Muscle of leg (tissue), 11 donors: ENCODE results near the gene GTF2F2. TPM values are rescaled to one million over a fixed set of nuclear protein-coding genes. Genes with fewer than 3 reads are reported as not detected.

Experiments
- DNase-seq: peaks from one replicate; pipeline ENCODE4 v3.0.0; 2013
- H3K27ac ChIP-seq: one replicate; pipeline ENCODE4 v1.5.1; 2013; ENCODE audit warnings: mild to moderate bottlenecking, low read length, control low read depth
- H3K27me3 ChIP-seq: one replicate; pipeline ENCODE4 v1.6.1; 2013; ENCODE audit warnings: low read length; ENCODE audit not compliant: control insufficient read depth, insufficient read depth
- H3K36me3 ChIP-seq: one replicate; pipeline ENCODE4 v1.6.1; 2013; ENCODE audit warnings: low read length; ENCODE audit not compliant: control insufficient read depth, insufficient read depth
- H3K4me1 ChIP-seq: one replicate; pipeline ENCODE4 v1.6.1; 2013; ENCODE audit warnings: low read length; ENCODE audit not compliant: control insufficient read depth, insufficient read depth
- H3K4me3 ChIP-seq: one replicate; pipeline ENCODE4 v1.5.1; 2013; ENCODE audit warnings: low read length, control low read depth
- H3K9me3 ChIP-seq: replicated peaks from 2 replicates; pipeline ENCODE4 v1.6.1; 2013; ENCODE audit warnings: low read depth, low read length; ENCODE audit not compliant: control insufficient read depth
- WGBS: methylation state at CpG from one replicate; pipeline ENCODE4 v1.1.5; 2013; ENCODE audit warnings: missing lambda C conversion rate; ENCODE audit not compliant: insufficient coverage; 5-methylcytosine and 5-hydroxymethylcytosine counted together
- polyA plus RNA-seq, 8 donors: library from polyadenylated mRNA; unstranded; fragments of 120-200 nt; gene quantifications; one replicate each; pipeline versions ENCODE4 v1.2.1 to v1.2.3, GENCODE V29; 2013; ENCODE audit warnings: inconsistent platforms in 1 of 8, low replicate concordance in 1 of 8; ENCODE audit not compliant: insufficient read length in 8 of 8, insufficient read depth in 1 of 8
- total RNA-seq: library from RNA; stranded (reverse); fragments of 120-200 nt; gene quantifications from one replicate; pipeline ENCODE4 v1.2.4, GENCODE V29; 2013

GTF2F2 gene
- total and polyA plus RNA-seq, 9 donors: 18.1 to 21.9 (median 19.3) TPM

GRCh38 chr13:45222516-45222915, 102.2 kb downstream of the GTF2F2 start:
- Histone ChIP-seq H3K27me3 (no peaks in the 10 kb centered on the region), H3K9me3 (no peaks in the 10 kb centered on the region), H3K4me1 (no peaks in the 10 kb centered on the region), H3K4me3 (no peak overlapping the region), H3K27ac (no peak overlapping the region), H3K36me3 (no peaks in the 10 kb centered on the region)
- no peak for DNase-seq
- 85% methylated on average over 3 of the region's 3 CpGs for WGBS

DNA sequence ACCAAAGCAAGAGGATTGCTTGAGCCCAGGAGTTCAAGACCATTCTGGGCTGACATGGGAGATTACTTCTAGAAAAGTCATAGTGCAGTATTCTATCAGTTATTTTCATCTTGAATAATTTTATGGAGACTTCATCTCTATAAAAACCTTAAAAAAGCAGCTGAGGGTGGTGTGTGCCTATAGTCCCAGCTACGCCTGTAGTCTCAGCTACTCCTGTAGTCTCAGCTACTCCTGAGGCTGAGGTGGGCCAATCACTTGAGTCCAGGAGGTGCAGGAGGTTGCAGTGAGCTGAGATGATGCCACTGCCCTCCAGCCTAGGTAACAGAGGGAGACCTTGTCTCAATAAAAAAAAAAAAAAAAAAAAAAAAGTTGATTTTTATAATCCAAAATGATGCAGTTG, 102.6 kb downstream of the GTF2F2 start:
- Histone ChIP-seq H3K4me3 (no peak overlapping the region), H3K36me3 (no peaks in the 10 kb centered on the region), H3K27ac (no peak overlapping the region), H3K27me3 (no peaks in the 10 kb centered on the region), H3K4me1 (no peaks in the 10 kb centered on the region), H3K9me3 (no peaks in the 10 kb centered on the region)
- WGBS: no CpG with 5 or more reads among the region's 1 CpG
- no peak for DNase-seq

DNA sequence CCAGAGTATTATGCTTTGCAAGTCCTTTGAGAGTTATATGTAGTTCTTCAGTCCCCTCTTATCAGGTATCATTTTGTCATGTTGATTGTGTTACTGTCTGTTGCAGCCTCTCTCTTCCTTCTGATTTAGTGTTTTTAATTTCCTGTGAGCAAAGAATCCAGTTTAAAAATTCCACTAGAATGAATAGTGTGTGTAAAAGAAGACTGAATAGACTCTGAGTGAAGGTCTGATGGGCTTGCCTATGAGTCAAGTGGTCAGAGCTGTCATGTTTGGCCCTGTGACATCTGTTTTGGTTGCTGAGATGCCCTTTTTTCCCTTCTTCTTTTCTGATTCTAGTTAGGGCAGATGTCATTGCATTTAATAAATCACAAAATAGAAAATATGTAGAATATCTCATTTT, 103.9 kb downstream of the GTF2F2 start:
- no peak for DNase-seq
- H3K4me1 ChIP-seq: no peaks in the 10 kb centered on the region
- no peak overlapping the region for H3K27ac ChIP-seq
- H3K27me3 ChIP-seq: no peaks in the 10 kb centered on the region
- H3K4me3 ChIP-seq: no peak overlapping the region
- H3K36me3 ChIP-seq: no peaks in the 10 kb centered on the region
- no peaks in the 10 kb centered on the region for H3K9me3 ChIP-seq

GRCh38 chr13:45225370-45225769, 105.1 kb downstream of the GTF2F2 start:
- no peak overlapping the region for H3K27ac ChIP-seq
- no peaks in the 10 kb centered on the region for H3K9me3 ChIP-seq
- DNase-seq: no peak
- no peaks in the 10 kb centered on the region for H3K27me3 ChIP-seq
- H3K4me1 ChIP-seq: no peaks in the 10 kb centered on the region
- WGBS: 100% methylated on average over 1 of the region's 4 CpGs
- no peak overlapping the region for H3K4me3 ChIP-seq
- no peaks in the 10 kb centered on the region for H3K36me3 ChIP-seq

DNA sequence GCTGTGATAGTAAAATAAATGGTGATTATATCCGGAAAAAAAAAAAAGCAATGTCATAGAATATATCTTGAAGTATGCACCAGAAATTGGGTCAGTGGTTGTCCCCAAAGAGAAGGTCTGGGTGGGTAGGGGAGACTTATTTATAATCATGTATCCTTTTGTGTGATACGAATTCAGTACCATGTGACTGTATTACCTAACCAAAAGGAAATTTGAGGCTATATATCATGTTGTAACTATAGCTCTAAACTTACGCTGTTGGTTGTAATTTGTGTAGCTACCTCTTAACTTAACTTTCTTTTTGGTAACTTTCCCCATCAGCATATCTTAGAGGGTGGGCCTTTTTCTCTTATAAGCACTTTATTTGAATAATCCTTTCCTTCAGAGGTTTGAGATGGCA, 105.7 kb downstream of the GTF2F2 start:
- H3K27ac ChIP-seq: no peak overlapping the region
- no peak overlapping the region for H3K4me3 ChIP-seq
- no peaks in the 10 kb centered on the region for H3K27me3 ChIP-seq
- no peak for DNase-seq
- no peaks in the 10 kb centered on the region for H3K4me1 ChIP-seq
- H3K9me3 ChIP-seq: no peaks in the 10 kb centered on the region
- H3K36me3 ChIP-seq: no peaks in the 10 kb centered on the region
- WGBS: no CpG with 5 or more reads among the region's 3 CpGs

DNA sequence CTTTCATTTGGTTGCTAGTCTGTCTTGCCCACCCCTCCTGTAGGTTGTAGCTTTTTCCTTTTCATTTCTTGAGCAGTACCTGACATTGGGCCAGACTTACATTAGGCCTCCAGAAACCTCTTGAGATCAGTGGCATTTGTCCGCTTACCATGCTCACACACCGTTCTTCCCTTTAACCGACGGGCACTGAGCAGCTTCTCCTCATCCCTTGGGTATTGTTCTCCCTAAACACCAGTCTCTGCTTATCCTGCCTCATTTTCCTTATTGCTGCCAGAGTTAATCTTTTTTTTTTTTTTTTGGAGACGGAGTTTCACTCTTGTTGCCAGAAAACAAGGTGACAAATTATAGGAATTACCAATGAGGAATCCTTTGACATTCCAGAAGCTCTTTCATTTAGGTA, 107.7 kb downstream of the GTF2F2 start:
- 100% methylated on average over 2 of the region's 5 CpGs for WGBS
- H3K4me1 ChIP-seq: no peaks in the 10 kb centered on the region
- H3K9me3 ChIP-seq: no peaks in the 10 kb centered on the region
- DNase-seq: no peak
- no peaks in the 10 kb centered on the region for H3K27me3 ChIP-seq
- H3K36me3 ChIP-seq: no peaks in the 10 kb centered on the region
- no peak overlapping the region for H3K27ac ChIP-seq
- H3K4me3 ChIP-seq: no peak overlapping the region

- H3K9me3 ChIP-seq: no peaks in the 10 kb centered on the region
- no peak overlapping the region for H3K27ac ChIP-seq
- no peak overlapping the region for H3K4me3 ChIP-seq
- DNase-seq: no peak
- H3K36me3 ChIP-seq: no peaks in the 10 kb centered on the region
- WGBS: 93% methylated on average over 3 of the region's 4 CpGs
- no peaks in the 10 kb centered on the region for H3K27me3 ChIP-seq
- no peaks in the 10 kb centered on the region for H3K4me1 ChIP-seq
Observed at GRCh38 chr13:45229172-45229571, 108.9 kb downstream of the GTF2F2 start.

DNA sequence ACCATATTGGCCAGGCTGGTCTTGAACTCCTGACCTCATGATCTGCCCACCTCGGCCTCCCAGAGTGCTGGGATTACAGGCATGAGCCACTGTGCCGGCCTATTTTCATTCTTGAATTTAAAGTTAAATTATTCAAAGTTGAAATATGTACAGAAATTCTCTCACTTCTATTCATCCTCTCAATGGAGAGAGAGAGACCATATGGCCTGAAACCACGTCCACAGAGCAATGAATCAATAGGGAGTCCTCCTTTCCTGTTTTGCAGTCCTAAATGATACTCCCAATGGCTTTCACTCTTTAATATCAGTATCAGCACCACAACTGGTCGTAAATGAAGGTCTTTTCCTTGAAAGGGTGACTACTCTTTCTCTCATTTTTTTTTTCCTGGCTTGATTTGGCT, 111.0 kb downstream of the GTF2F2 start:
- Histone ChIP-seq H3K36me3 (no peaks in the 10 kb centered on the region), H3K4me1 (no peaks in the 10 kb centered on the region), H3K9me3 (no peaks in the 10 kb centered on the region), H3K4me3 (no peak overlapping the region), H3K27ac (no peak overlapping the region), H3K27me3 (no peaks in the 10 kb centered on the region)
- 80% methylated on average over 1 of the region's 4 CpGs for WGBS
- DNase-seq: no peak

- DNase-seq: peak; percentile 60
- Histone ChIP-seq H3K9me3 (no peaks in the 10 kb centered on the region), H3K4me1 (no peaks in the 10 kb centered on the region), H3K36me3 (no peaks in the 10 kb centered on the region), H3K27ac (no peak overlapping the region), H3K27me3 (no peaks in the 10 kb centered on the region), H3K4me3 (no peak overlapping the region)
- no CpG with 5 or more reads among the region's 1 CpG for WGBS
Observed at GRCh38 chr13:45231722-45232121, 111.4 kb downstream of the GTF2F2 start.

GRCh38 chr13:45232591-45232990, 112.3 kb downstream of the GTF2F2 start:
- H3K9me3 ChIP-seq: no peaks in the 10 kb centered on the region
- H3K27ac ChIP-seq: no peak overlapping the region
- no peaks in the 10 kb centered on the region for H3K4me1 ChIP-seq
- WGBS: no CpG with 5 or more reads among the region's 2 CpGs
- DNase-seq: no peak
- H3K27me3 ChIP-seq: no peaks in the 10 kb centered on the region
- H3K36me3 ChIP-seq: no peaks in the 10 kb centered on the region
- no peak overlapping the region for H3K4me3 ChIP-seq

DNA sequence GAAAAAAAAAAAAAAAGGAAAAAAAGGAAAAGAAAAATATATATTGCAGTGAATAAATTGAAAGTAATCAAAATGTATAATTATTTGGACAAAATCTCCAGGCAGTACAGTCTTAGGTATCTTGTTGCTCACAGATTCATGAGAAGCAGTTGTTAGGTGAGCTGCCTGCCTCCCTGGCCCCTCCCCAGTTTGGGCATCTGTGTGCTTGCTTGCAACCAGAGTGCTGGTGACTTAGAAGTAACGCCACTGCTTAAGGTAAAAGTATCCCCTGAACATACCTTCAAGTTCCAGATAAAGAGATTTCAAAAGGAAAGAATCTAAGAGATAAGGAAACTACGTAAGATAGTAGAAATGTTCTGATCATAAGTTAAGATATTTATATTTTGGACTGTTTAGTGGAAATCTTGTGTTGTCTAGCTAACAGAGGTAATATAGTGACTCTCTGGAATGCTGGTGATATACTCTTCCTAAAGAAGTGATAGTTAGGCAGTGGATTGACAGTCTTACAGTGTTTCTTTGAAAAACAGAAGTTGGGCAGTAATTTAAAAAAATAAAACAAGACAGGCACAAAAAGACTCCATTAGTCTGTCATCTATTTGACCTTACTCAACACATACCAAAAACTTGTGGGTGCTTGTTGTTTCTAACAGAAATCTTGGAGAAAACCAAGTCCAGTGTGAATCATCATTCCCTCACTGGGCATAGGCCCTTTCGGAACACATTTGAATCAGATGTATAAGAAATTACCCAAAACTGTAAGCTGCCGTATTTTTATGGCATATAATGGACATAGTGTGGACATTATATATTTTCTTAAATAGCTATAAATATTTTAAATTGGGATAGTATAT, 118.9 kb downstream of the GTF2F2 start:
- Histone ChIP-seq H3K27me3 (no peaks in the 10 kb centered on the region), H3K27ac (no peak overlapping the region), H3K4me3 (no peak overlapping the region), H3K4me1 (peaks cover 5% of the 10 kb centered on the region), H3K9me3 (no peaks in the 10 kb centered on the region), H3K36me3 (no peaks in the 10 kb centered on the region)
- WGBS: 100% methylated on average over 1 of the region's 4 CpGs
- no peak for DNase-seq
